HepG2 (cell line): ENCODE data around the gene SEPTIN12. TPM values are rescaled to one million over a fixed set of nuclear protein-coding genes. Genes with fewer than 3 reads are reported as not detected.
A peak's percentile ranks its signal among the peaks of the same experiment; 100 is the strongest.

Source experiments
- ATAC-seq: fragments of 200-7000 bp; cut with Tn5 transposase; 3 replicates; pipeline ENCODE4 v1.9.1; 2020; ENCODE audit warnings: mild to moderate bottlenecking, moderate library complexity
- BruUV-seq: library from RNA; stranded (reverse); fragments of 400-500 nt; replicated peaks from 2 replicates; lab custom pipeline; 2021; lab: Mats Ljungman, UMichigan
- CTCF ChIA-PET: fragments of 300-600 bp; formaldehyde crosslinking; extraction: SDS; loops from one replicate; lab custom pipeline; 2021; ENCODE audit warnings: low total read pairs, inconsistent platforms, low intra/inter-chr PET ratio; lab: Yijun Ruan, JAX
- POLR2A ChIA-PET: fragments of 350-600 bp; sonication (Branson Sonifier 250); formaldehyde crosslinking; loops from one replicate; lab custom pipeline; 2020; ENCODE audit warnings: antibody characterized with exemption, inconsistent platforms; lab: Yijun Ruan, JAX
- DNase-seq: peaks from one replicate; pipeline ENCODE4 v3.0.0-alpha.2; 2015; ENCODE audit warnings: low spot score
- FAIRE-seq: peaks from 3 replicates; lab custom pipeline; 2011; peaks lifted over from hg19 to GRCh38; lab: Jason Lieb, UNC
- H2AFZ ChIP-seq: one replicate; pipeline ENCODE4 v1.6.1; 2011; ENCODE audit warnings: low read length, inconsistent platforms
- H3K27ac ChIP-seq: fragments of 300-600 bp; 3 replicates; pipeline ENCODE4 v1.8.0; 2011; ENCODE audit warnings: mixed run types, mild to moderate bottlenecking, mixed read lengths, low read length, inconsistent platforms; ENCODE audit not compliant: insufficient read depth; ENCODE audit errors: extremely low read length
- H3K27me3 ChIP-seq, 2 experiments: fragments of 200-600 bp in 1 of 2; 2 replicates in 1 of 2; 3 replicates in 1 of 2; pipeline versions ENCODE4 v1.6.0 to v1.8.0; 2011; ENCODE audit warnings: low read length in 2 of 2, mild to moderate bottlenecking in 2 of 2, moderate library complexity in 2 of 2, inconsistent platforms in 1 of 2; ENCODE audit not compliant: insufficient read depth in 2 of 2, control insufficient read depth in 1 of 2
- H3K36me3 ChIP-seq, 2 experiments: fragments of 200-600 bp in 1 of 2; replicated peaks in 1 of 2; 2 replicates in 1 of 2; 3 replicates in 1 of 2; pipeline versions ENCODE4 v1.5.1 to v1.8.0; 2011; ENCODE audit warnings: low read length in 2 of 2, inconsistent platforms in 1 of 2; ENCODE audit not compliant: insufficient read depth in 2 of 2, control insufficient read depth in 1 of 2
- H3K4me1 ChIP-seq: 2 replicates; pipeline ENCODE4 v1.5.1; 2012; ENCODE audit warnings: low read length, inconsistent platforms; ENCODE audit not compliant: insufficient read depth
- H3K4me2 ChIP-seq: 2 replicates; pipeline ENCODE4 v1.6.0; 2011; ENCODE audit warnings: low read depth, low read length, inconsistent platforms
- H3K4me3 ChIP-seq, 3 experiments: fragments of 200-600 bp in 1 of 3; sonication (generic), shearing (Covaris generic) in 1 of 3; replicated peaks in 1 of 3; 2 replicates each; pipeline ENCODE4 v1.5.1; 2011 to 2016; ENCODE audit warnings: low read length in 3 of 3, inconsistent platforms in 2 of 3, low read depth in 2 of 3, mild to moderate bottlenecking in 2 of 3, control low read depth in 1 of 3, mixed read lengths in 1 of 3; ENCODE audit not compliant: insufficient read depth in 1 of 3
- H3K79me2 ChIP-seq: one replicate; pipeline ENCODE4 v1.6.1; 2011; ENCODE audit warnings: low read length, inconsistent platforms; ENCODE audit not compliant: insufficient read depth
- H3K9ac ChIP-seq: 2 replicates; pipeline ENCODE4 v1.6.0; 2011; ENCODE audit warnings: mild to moderate bottlenecking, low read depth, low read length, inconsistent platforms; ENCODE audit not compliant: insufficient read depth
- H3K9me3 ChIP-seq: 2 replicates; pipeline ENCODE4 v1.5.1; 2012; ENCODE audit warnings: mild to moderate bottlenecking, low read length
- H4K20me1 ChIP-seq: 2 replicates; pipeline ENCODE4 v1.6.0; 2011; ENCODE audit warnings: inconsistent platforms, mild to moderate bottlenecking, low read length, moderate library complexity; ENCODE audit not compliant: insufficient read depth
- BCL6 ChIP-seq: IDR thresholded peaks from 2 replicates; pipeline ENCODE4 v1.6.1; 2016; ENCODE audit warnings: missing genetic modification reagents, missing compliant biosample characterization
- FOXA1 ChIP-seq, 2 experiments: fragments of 450-650 bp in 1 of 2; sonication (generic) in 1 of 2; formaldehyde crosslinking in 1 of 2; IDR thresholded peaks; 2 replicates each; pipeline versions ENCODE4 v1.4.0 to v1.6.1; 2016 to 2020; ENCODE audit warnings: missing genetic modification reagents in 1 of 2
- FOXC1 ChIP-seq: sonication (generic); formaldehyde crosslinking; IDR thresholded peaks from 2 replicates; pipeline ENCODE4 v1.8.0; 2022; ENCODE audit warnings: mild to moderate bottlenecking, missing genetic modification reagents, borderline replicate concordance
- HHEX ChIP-seq: IDR thresholded peaks from 2 replicates; pipeline ENCODE4 v1.6.1; 2016; ENCODE audit warnings: control low read depth
- HNF1A ChIP-seq, 2 experiments: sonication (generic) in 1 of 2; formaldehyde crosslinking in 1 of 2; IDR thresholded peaks; 2 replicates each; pipeline versions ENCODE4 v1.4.0 to v1.6.1; 2016 to 2020; ENCODE audit warnings: borderline replicate concordance in 1 of 2, low read depth in 1 of 2, mild to moderate bottlenecking in 1 of 2, missing genetic modification reagents in 1 of 2
- HNF4A ChIP-seq: sonication (generic); formaldehyde crosslinking; IDR thresholded peaks from 2 replicates; pipeline ENCODE4 v1.4.0; 2020; ENCODE audit warnings: missing genetic modification reagents
- MAFK ChIP-seq, 2 experiments: IDR thresholded peaks in 1 of 2; conservative IDR thresholded peaks in 1 of 2; 2 replicates each; pipeline ENCODE4 v1.6.1; 2011; ENCODE audit warnings: improper control_type of control experiment in 2 of 2, low read length in 2 of 2
- MED1 ChIP-seq: sonication (generic); formaldehyde crosslinking; IDR thresholded peaks from 2 replicates; pipeline ENCODE4 v1.4.0; 2020; ENCODE audit warnings: missing genetic modification reagents
- MNT ChIP-seq: fragments of 450-650 bp; IDR thresholded peaks from 2 replicates; pipeline ENCODE4 v1.6.1; 2016
- NFE2 ChIP-seq: sonication (generic); formaldehyde crosslinking; IDR thresholded peaks from 2 replicates; pipeline ENCODE4 v1.4.0; 2020; ENCODE audit warnings: missing genetic modification reagents
- NFE2L1 ChIP-seq: sonication (generic); formaldehyde crosslinking; IDR thresholded peaks from 2 replicates; pipeline ENCODE4 v1.4.0; 2020; ENCODE audit warnings: missing genetic modification reagents, mild to moderate bottlenecking, borderline replicate concordance
- NFKBIZ ChIP-seq: IDR thresholded peaks from 2 replicates; pipeline ENCODE4 v1.6.1; 2018; ENCODE audit warnings: missing genetic modification reagents, missing compliant biosample characterization
- TFAP4 ChIP-seq: sonication (generic); IDR thresholded peaks from 2 replicates; pipeline ENCODE4 v1.6.1; 2016; ENCODE audit warnings: low read depth, borderline replicate concordance
- THAP8 ChIP-seq: sonication (generic); formaldehyde crosslinking; IDR thresholded peaks from 2 replicates; pipeline ENCODE4 v1.5.1; 2020; ENCODE audit warnings: missing genetic modification reagents, mild to moderate bottlenecking, borderline replicate concordance
- ZBTB3 ChIP-seq: sonication (generic); formaldehyde crosslinking; IDR thresholded peaks from 2 replicates; pipeline ENCODE4 v1.4.0; 2020; ENCODE audit warnings: low read depth, mild to moderate bottlenecking, moderate library complexity, missing genetic modification reagents, borderline replicate concordance
- ZFX ChIP-seq: sonication (generic); formaldehyde crosslinking; IDR thresholded peaks from 2 replicates; pipeline ENCODE4 v1.4.0; 2020; ENCODE audit warnings: mild to moderate bottlenecking, low read depth, missing genetic modification reagents, moderate library complexity
- ZNF841 ChIP-seq: sonication (generic); formaldehyde crosslinking; IDR thresholded peaks from 2 replicates; pipeline ENCODE4 v1.8.1; 2023; ENCODE audit warnings: missing genetic modification reagents, borderline replicate concordance
- WGBS: methylation state at CpG from one replicate; pipeline ENCODE4 v1.1.6; 2017; ENCODE audit warnings: low lambda C conversion rate; 5-methylcytosine and 5-hydroxymethylcytosine counted together
- in situ Hi-C: cut with HindIII; loops from 2 replicates; pipeline ENCODE4 v1.10.0; 2017; ENCODE audit warnings: low pct_unique_long_range_greater_than_20kb; ENCODE audit not compliant: extremely low pct_ligation_motif_present
- intact Hi-C: fragments of 100-400 bp; cut with micrococcal nuclease; formaldehyde crosslinking; loops from one replicate; pipeline ENCODE4 v1.10.0; 2022; ENCODE audit not compliant: unreplicated experiment
- polyA plus RNA-seq, 8 experiments: library from polyadenylated mRNA; depleted of rRNA in 3 of 8; stranded (reverse) in 7 of 8; unstranded in 1 of 8; fragments of >200 nt; fragmentation: Illumina TruSeq in 4 of 8; extraction: Trizol in 4 of 8; gene quantifications; 2 replicates each; pipeline versions ENCODE4 v1.2.1 to v1.2.3, GENCODE V29; 2011 to 2016; ENCODE audit warnings: low read depth in 4 of 8, missing spikeins in 1 of 8, mixed read lengths in 1 of 8; ENCODE audit not compliant: insufficient read depth in 1 of 8
- total RNA-seq, 5 experiments: library from RNA; depleted of rRNA; stranded (reverse); fragments of >200 nt; fragmentation: Illumina TruSeq; extraction: Trizol; gene quantifications; 2 replicates each; pipeline ENCODE4 v1.2.3, GENCODE V29; 2016; ENCODE audit warnings: low read depth in 1 of 5

The SEPTIN12 gene
- total and polyA plus RNA-seq, 2 of the 13 experiments (the other 11 are each of a cell fraction or from before 2014, with no cell fraction given) = 0.22 TPM; not detected in 1

GRCh38 chr16:4788489-4788889 is 344 bp upstream of the SEPTIN12 start:
- BruUV-seq = no TSS peak
- ChIA-PET POLR2A (interaction anchor here (0.8 to 3.0 kb wide), 5 partner anchors 13 to 156 kb away, joined by 3 to 17 read pairs (median 5); partner anchors contain the start of genes ANKS3, DNAAF8 and ROGDI), CTCF (no interaction called here)
- H3K4me1 ChIP-seq = peaks cover 85% of the 10 kb centered on the region
- intact Hi-C loops (no loop called here), in situ Hi-C loops (no loop called here)
- H3K9ac ChIP-seq = peak overlapping the region; percentile 11
- no peaks in the 10 kb centered on the region for H3K36me3 ChIP-seq
- no peaks in the 10 kb centered on the region; a peak in 1 of 5 replicates for H3K27me3 ChIP-seq
- ATAC-seq = peak; percentile 55
- no peaks in the 10 kb centered on the region for H3K79me2 ChIP-seq
- H4K20me1 ChIP-seq = no peaks in the 10 kb centered on the region
- FAIRE-seq = peak; percentile 71
- H2AFZ ChIP-seq = no peak overlapping the region
- peak overlapping the region; percentile 9 to 67 (median 43); a peak in 5 of 6 replicates for H3K4me3 ChIP-seq
- peak overlapping the region; percentile 88 for H3K4me2 ChIP-seq
- peak overlapping the region; percentile 36 for H3K27ac ChIP-seq
- peak; percentile 64 for DNase-seq
- H3K9me3 ChIP-seq = no peaks in the 10 kb centered on the region
- WGBS = 1% methylated on average over 8 of the region's 9 CpGs
- TF ChIP-seq ZBTB3 (CRISPR knock-in tag) = no peak
- TF ChIP-seq MAFK (conservative IDR thresholded peaks at IDR 0.05 in 1 of 2, IDR thresholded peaks at IDR 0.05 in 1 of 2; ENCODE audit: low read length in 2 of 2) = no peak
- no peak for TF ChIP-seq ZFX (CRISPR knock-in tag)
- 0 out of 2 replicates have a peak, but pooled peaks have one; percentile 20 for TF ChIP-seq MED1 (CRISPR knock-in tag)
- TF ChIP-seq MNT = peak; percentile 28
- peak; percentile 42 for TF ChIP-seq BCL6 (CRISPR knock-in tag)
- no peak for TF ChIP-seq NFE2L1 (CRISPR knock-in tag)
- TF ChIP-seq HNF1A (IDR thresholded peaks at IDR 0.05; ENCODE audit: low read depth) = 0 out of 2 replicates have a peak, but pooled peaks have one; percentile 19
- no peak for TF ChIP-seq HNF1A (CRISPR knock-in tag; IDR thresholded peaks at IDR 0.05; ENCODE audit: borderline replicate concordance)
- TF ChIP-seq FOXC1 (CRISPR knock-in tag) = no peak
- TF ChIP-seq ZNF841 (CRISPR knock-in tag) = no peak
- TF ChIP-seq NFE2 (CRISPR knock-in tag) = no peak
- no peak for TF ChIP-seq FOXA1 (IDR thresholded peaks at IDR 0.05)
- peak; percentile 53; the same call in 1 of the 2 replicates for TF ChIP-seq FOXA1 (CRISPR knock-in tag; IDR thresholded peaks at IDR 0.05)
- no peak for TF ChIP-seq HNF4A
- TF ChIP-seq NFKBIZ (CRISPR knock-in tag) = 0 out of 2 replicates have a peak, but pooled peaks have one; percentile 43
- 0 out of 2 replicates have a peak, but pooled peaks have one; percentile 29 for TF ChIP-seq HHEX (CRISPR knock-in tag)
- TF ChIP-seq THAP8 (CRISPR knock-in tag) = no peak
- TF ChIP-seq TFAP4 = 0 out of 2 replicates have a peak, but pooled peaks have one; percentile 20
